Effector memory CD4-positive, alpha-beta T cell (primary cell): ENCODE measurements around the gene DVL3.

Experiments
- DNase-seq, 3 donors: peaks; one replicate each; pipeline ENCODE4 v3.0.0-alpha.2; 2020
- H3K27ac ChIP-seq: 2 replicates; pipeline ENCODE4 v1.7.0; 2013; ENCODE audit warnings: mild to moderate bottlenecking, low read length, moderate library complexity; ENCODE audit not compliant: insufficient read depth, poor library complexity, severe bottlenecking
- H3K27me3 ChIP-seq: replicated peaks from 2 replicates; pipeline ENCODE4 v1.7.0; 2013; ENCODE audit warnings: mild to moderate bottlenecking, low read length; ENCODE audit not compliant: insufficient read depth, control insufficient read depth, poor library complexity, severe bottlenecking
- H3K36me3 ChIP-seq: 2 replicates; pipeline ENCODE4 v1.7.0; 2013; ENCODE audit warnings: mild to moderate bottlenecking, low read length, moderate library complexity; ENCODE audit not compliant: control insufficient read depth, insufficient read depth
- H3K4me1 ChIP-seq: 2 replicates; pipeline ENCODE4 v1.7.0; 2013; ENCODE audit warnings: low read length, mild to moderate bottlenecking; ENCODE audit not compliant: control insufficient read depth, insufficient read depth, poor library complexity, severe bottlenecking
- H3K4me3 ChIP-seq: 2 replicates; pipeline ENCODE4 v1.7.0; 2013; ENCODE audit warnings: low read length, low read depth, mild to moderate bottlenecking; ENCODE audit not compliant: insufficient read depth, poor library complexity, severe bottlenecking
- H3K9me3 ChIP-seq: 2 replicates; pipeline ENCODE4 v1.7.0; 2013; ENCODE audit warnings: mild to moderate bottlenecking, low read length, moderate library complexity; ENCODE audit not compliant: control insufficient read depth

The DVL3 gene

GRCh38 chr3:184175981-184176376, 20.8 kb downstream of the DVL3 start:
- peaks cover 39% of the 10 kb centered on the region for H3K36me3 ChIP-seq
- no peaks in the 10 kb centered on the region for H3K27me3 ChIP-seq
- H3K4me1 ChIP-seq, result peaks cover 22% of the 10 kb centered on the region
- H3K4me3 ChIP-seq, result no peak overlapping the region
- no peak overlapping the region for H3K27ac ChIP-seq
- no peak for DNase-seq
- no peaks in the 10 kb centered on the region for H3K9me3 ChIP-seq

DNA sequence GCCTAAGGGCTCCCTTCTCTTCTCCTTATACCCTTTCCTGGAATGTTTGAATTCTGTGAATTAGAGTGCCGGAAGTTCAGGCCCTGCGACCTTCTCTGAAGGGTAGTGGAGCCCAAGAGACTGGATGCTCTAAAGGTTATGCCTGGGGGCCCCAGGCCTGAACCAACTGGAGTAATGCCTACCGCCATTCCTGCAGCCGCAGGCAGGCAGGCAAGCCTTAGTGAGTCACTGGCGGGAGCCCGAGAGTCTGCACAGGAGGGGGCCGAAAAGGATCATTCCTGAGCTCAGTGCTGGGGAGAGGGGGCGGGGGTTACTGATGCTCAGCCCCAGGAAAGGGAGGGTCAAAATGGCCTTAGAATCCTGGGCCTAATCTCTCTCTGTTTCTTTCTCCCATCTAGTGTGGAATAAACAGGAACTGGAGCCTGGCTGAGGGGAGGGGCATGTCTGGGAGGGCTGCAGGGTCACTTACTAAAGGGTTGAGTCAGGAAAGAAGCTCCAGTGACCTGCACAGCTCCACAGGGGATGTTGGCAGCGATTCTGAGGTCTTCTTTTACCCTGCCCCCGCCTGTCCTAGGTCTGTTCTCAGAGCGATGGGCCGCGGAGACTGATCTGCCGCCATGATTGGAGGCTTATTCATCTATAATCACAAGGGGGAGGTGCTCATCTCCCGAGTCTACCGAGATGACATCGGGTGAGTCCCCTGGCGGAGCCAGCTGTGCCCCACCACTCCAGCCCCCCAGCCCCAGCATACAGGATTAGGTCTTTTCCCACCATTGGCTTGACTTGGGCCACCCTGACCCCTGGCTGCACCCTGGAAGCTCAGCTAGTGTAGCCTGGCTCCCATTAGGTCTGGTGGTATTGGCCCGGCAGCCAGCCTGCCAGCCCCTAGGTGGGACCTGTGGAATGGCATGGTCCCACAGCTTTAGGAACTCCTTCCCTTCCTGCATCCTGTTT, 21.5 kb downstream of the DVL3 start:
- Histone ChIP-seq H3K4me1 (peaks cover 22% of the 10 kb centered on the region), H3K36me3 (peaks cover 46% of the 10 kb centered on the region), H3K27ac (no peak overlapping the region), H3K4me3 (no peak overlapping the region), H3K9me3 (no peaks in the 10 kb centered on the region), H3K27me3 (no peaks in the 10 kb centered on the region)
- no peak for DNase-seq

DNA sequence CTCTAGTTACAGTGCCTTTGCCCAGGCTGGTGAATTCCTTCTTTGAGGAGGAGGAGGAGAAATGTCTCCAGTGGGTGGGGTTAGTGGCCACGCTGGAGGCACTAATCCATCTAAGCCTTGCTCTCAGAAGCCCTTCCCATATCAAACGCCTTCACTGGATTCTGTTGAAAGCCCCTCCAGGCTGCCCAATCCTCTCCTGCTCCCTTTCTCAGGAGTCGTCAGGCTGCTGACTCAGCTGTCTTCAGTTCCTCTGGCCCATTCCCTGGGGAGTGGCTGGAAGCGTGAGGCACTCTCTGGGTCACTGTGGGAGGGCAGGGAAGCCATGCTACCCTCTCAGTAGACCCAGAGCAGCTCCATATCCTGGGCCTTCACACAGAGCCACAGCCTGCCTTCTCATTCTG, 22.2 kb downstream of the DVL3 start:
- H3K36me3 ChIP-seq, result peaks cover 52% of the 10 kb centered on the region
- H3K4me1 ChIP-seq, result peaks cover 22% of the 10 kb centered on the region
- no peak overlapping the region for H3K4me3 ChIP-seq
- no peaks in the 10 kb centered on the region for H3K9me3 ChIP-seq
- no peak for DNase-seq
- H3K27ac ChIP-seq, result no peak overlapping the region
- no peaks in the 10 kb centered on the region for H3K27me3 ChIP-seq

- Histone ChIP-seq H3K27me3 (no peaks in the 10 kb centered on the region), H3K4me3 (no peak overlapping the region), H3K27ac (no peak overlapping the region), H3K9me3 (no peaks in the 10 kb centered on the region), H3K4me1 (peaks cover 22% of the 10 kb centered on the region), H3K36me3 (peaks cover 58% of the 10 kb centered on the region)
- no peak for DNase-seq
These were observed 22.7 kb downstream of the DVL3 start for GRCh38 chr3:184177767-184178306.

DNA sequence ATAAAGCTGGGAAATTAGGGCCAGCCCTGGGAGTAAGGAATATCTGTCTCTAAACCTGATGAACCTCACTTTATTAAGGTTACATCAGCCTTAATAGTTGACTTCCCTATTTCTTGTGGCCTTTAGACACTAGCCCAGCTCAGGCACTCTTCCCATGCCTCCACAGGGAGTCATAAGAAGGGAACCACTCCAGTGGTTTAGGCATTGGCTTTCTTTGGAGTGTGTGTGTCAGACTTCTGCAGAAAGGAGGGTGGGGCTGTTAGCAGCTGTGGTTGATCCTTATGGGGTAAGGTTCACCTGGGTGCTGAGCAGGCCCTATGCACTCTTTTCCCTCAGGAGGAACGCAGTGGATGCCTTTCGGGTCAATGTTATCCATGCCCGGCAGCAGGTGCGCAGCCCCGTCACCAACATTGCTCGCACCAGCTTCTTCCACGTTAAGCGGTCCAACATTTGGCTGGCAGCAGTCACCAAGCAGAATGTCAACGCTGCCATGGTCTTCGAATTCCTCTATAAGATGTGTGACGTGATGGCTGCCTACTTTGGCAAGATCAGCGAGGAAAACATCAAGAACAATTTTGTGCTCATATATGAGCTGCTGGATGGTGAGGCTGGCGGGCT, 23.5 kb downstream of the DVL3 start:
- peaks cover 65% of the 10 kb centered on the region for H3K36me3 ChIP-seq
- no peak for DNase-seq
- H3K4me3 ChIP-seq, result no peak overlapping the region
- H3K27me3 ChIP-seq, result no peaks in the 10 kb centered on the region
- no peak overlapping the region for H3K27ac ChIP-seq
- peaks cover 22% of the 10 kb centered on the region for H3K4me1 ChIP-seq
- no peaks in the 10 kb centered on the region for H3K9me3 ChIP-seq

- H3K36me3 ChIP-seq, result peaks cover 73% of the 10 kb centered on the region
- H3K4me1 ChIP-seq, result peaks cover 22% of the 10 kb centered on the region
- H3K9me3 ChIP-seq, result no peaks in the 10 kb centered on the region
- DNase-seq, result no peak
- no peak overlapping the region for H3K27ac ChIP-seq
- no peak overlapping the region for H3K4me3 ChIP-seq
- no peaks in the 10 kb centered on the region for H3K27me3 ChIP-seq
These were observed 25.0 kb downstream of the DVL3 start for GRCh38 chr3:184180165-184180564.

- H3K27ac ChIP-seq, result no peak overlapping the region
- DNase-seq, result no peak
- no peak overlapping the region for H3K4me3 ChIP-seq
- H3K27me3 ChIP-seq, result no peaks in the 10 kb centered on the region
- H3K9me3 ChIP-seq, result no peaks in the 10 kb centered on the region
- peaks cover 73% of the 10 kb centered on the region for H3K36me3 ChIP-seq
- H3K4me1 ChIP-seq, result peaks cover 13% of the 10 kb centered on the region
These were observed 26.4 kb downstream of the DVL3 start for GRCh38 chr3:184181596-184181995.

DNA sequence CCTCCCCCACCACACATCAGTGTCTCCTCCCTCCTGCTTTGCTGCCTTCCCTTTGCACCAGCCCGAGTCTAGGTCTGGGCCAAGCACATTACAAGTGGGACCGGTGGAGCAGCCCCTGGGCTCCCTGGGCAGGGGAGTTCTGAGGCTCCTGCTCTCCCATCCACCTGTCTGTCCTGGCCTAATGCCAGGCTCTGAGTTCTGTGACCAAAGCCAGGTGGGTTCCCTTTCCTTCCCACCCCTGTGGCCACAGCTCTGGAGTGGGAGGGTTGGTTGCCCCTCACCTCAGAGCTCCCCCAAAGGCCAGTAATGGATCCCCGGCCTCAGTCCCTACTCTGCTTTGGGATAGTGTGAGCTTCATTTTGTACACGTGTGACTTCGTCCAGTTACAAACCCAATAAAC, 28.5 kb downstream of the DVL3 start:
- H3K36me3 ChIP-seq, result peaks cover 62% of the 10 kb centered on the region
- H3K4me1 ChIP-seq, result peaks cover 17% of the 10 kb centered on the region
- no peaks in the 10 kb centered on the region for H3K27me3 ChIP-seq
- no peak overlapping the region for H3K4me3 ChIP-seq
- DNase-seq, result no peak
- H3K27ac ChIP-seq, result no peak overlapping the region
- no peaks in the 10 kb centered on the region for H3K9me3 ChIP-seq

GRCh38 chr3:184184546-184185230, 29.5 kb downstream of the DVL3 start:
- H3K9me3 ChIP-seq, result no peaks in the 10 kb centered on the region
- no peaks in the 10 kb centered on the region for H3K27me3 ChIP-seq
- no peak overlapping the region for H3K4me3 ChIP-seq
- H3K36me3 ChIP-seq, result peaks cover 62% of the 10 kb centered on the region
- H3K4me1 ChIP-seq, result peaks cover 17% of the 10 kb centered on the region
- DNase-seq, result no peak
- no peak overlapping the region for H3K27ac ChIP-seq
